Measurements from ENCODE around the gene ZNF148.

The ZNF148 gene

GRCh38 chr3:125194061-125194848 lies 180.9 kb downstream of the ZNF148 start:
- no peak for DNase-seq (ENCODE audit: low read depth in 1 of 2, low spot score in 1 of 2)

GRCh38 chr3:125192190-125193035 lies 182.7 kb downstream of the ZNF148 start:
- DNase-seq (ENCODE audit: low read depth in 1 of 2, low spot score in 1 of 2): no peak

GRCh38 chr3:125191730-125192129 lies 183.4 kb downstream of the ZNF148 start:
- no peak for DNase-seq (ENCODE audit: low read depth in 1 of 2, low spot score in 1 of 2)

GRCh38 chr3:125191256-125191655 lies 183.9 kb downstream of the ZNF148 start:
- DNase-seq (ENCODE audit: low read depth in 1 of 2, low spot score in 1 of 2): no peak

GRCh38 chr3:125190786-125191185 lies 184.3 kb downstream of the ZNF148 start:
- no peak for DNase-seq (ENCODE audit: low read depth in 1 of 2, low spot score in 1 of 2)

GRCh38 chr3:125189378-125190165 lies 185.6 kb downstream of the ZNF148 start:
- no peak for DNase-seq (ENCODE audit: low read depth in 1 of 2, low spot score in 1 of 2)

- DNase-seq (ENCODE audit: low read depth in 1 of 2, low spot score in 1 of 2): no peak
These were observed 186.2 kb downstream of the ZNF148 start for GRCh38 chr3:125188955-125189354.

GRCh38 chr3:125187599-125187910 lies 187.6 kb downstream of the ZNF148 start:
- DNase-seq (ENCODE audit: low read depth in 1 of 2, low spot score in 1 of 2): no peak

- DNase-seq (ENCODE audit: low read depth in 1 of 2, low spot score in 1 of 2): no peak
These were observed 188.1 kb downstream of the ZNF148 start for GRCh38 chr3:125186800-125187598.

- DNase-seq (ENCODE audit: low read depth in 1 of 2, low spot score in 1 of 2): no peak
These were observed 188.8 kb downstream of the ZNF148 start for GRCh38 chr3:125186261-125186787.

GRCh38 chr3:125185805-125186204 lies 189.3 kb downstream of the ZNF148 start:
- DNase-seq (ENCODE audit: low read depth in 1 of 2, low spot score in 1 of 2): no peak

- no peak for DNase-seq (ENCODE audit: low read depth in 1 of 2, low spot score in 1 of 2)
These were observed 195.3 kb downstream of the ZNF148 start for GRCh38 chr3:125179884-125180240.

GRCh38 chr3:125179143-125179883 lies 195.8 kb downstream of the ZNF148 start:
- DNase-seq (ENCODE audit: low read depth in 1 of 2, low spot score in 1 of 2): no peak

GRCh38 chr3:125177746-125178145 lies 197.4 kb downstream of the ZNF148 start:
- DNase-seq (ENCODE audit: low read depth in 1 of 2, low spot score in 1 of 2): no peak
